AG09309 (cell line): ENCODE results near the gene AFMID.

Source experiments
- DNase-seq: peaks from one replicate; pipeline ENCODE4 v3.0.0-alpha.2; 2010; ENCODE audit warnings: low read depth
- H3K4me3 ChIP-seq: 2 replicates; pipeline ENCODE4 v1.5.1; 2011; ENCODE audit warnings: mild to moderate bottlenecking, low read depth, low read length, moderate library complexity; ENCODE audit not compliant: control insufficient read depth
- CTCF ChIP-seq: IDR thresholded peaks from 2 replicates; pipeline ENCODE4 v1.5.1; 2011; ENCODE audit warnings: mild to moderate bottlenecking, low read depth, low read length, inconsistent platforms; ENCODE audit not compliant: insufficient read depth, control insufficient read depth; ENCODE audit errors: missing control alignments

The AFMID gene

GRCh38 chr17:78227455-78227916, 40.3 kb downstream of the AFMID start:
- no peak for TF ChIP-seq CTCF
- no peak for DNase-seq
- H3K4me3 ChIP-seq = no peak overlapping the region

DNA sequence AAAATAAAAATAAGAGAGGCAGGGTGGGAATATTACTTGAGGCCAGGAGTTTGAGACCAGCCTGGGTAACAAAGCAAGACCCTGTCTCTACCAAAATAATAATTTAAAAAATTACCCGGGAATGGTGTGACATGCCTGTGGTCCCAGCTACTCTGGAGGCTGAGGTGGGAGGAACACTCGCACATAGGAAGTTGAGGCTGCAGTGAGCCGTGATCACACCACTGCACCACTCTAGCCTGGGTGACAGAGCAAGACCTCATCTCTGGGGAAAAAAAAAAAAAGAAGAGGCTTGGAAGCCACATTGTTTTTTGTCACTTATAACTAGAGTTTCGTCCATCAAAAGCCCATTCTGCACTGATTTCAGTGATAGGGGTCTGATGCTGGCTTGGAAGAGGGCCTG, 41.0 kb downstream of the AFMID start:
- no peak for DNase-seq
- no peak overlapping the region for H3K4me3 ChIP-seq
- no peak for TF ChIP-seq CTCF

- TF ChIP-seq CTCF = no peak
- no peak for DNase-seq
- no peak overlapping the region for H3K4me3 ChIP-seq
Measured at GRCh38 chr17:78230252-78230962, 43.2 kb downstream of the AFMID start.

DNA sequence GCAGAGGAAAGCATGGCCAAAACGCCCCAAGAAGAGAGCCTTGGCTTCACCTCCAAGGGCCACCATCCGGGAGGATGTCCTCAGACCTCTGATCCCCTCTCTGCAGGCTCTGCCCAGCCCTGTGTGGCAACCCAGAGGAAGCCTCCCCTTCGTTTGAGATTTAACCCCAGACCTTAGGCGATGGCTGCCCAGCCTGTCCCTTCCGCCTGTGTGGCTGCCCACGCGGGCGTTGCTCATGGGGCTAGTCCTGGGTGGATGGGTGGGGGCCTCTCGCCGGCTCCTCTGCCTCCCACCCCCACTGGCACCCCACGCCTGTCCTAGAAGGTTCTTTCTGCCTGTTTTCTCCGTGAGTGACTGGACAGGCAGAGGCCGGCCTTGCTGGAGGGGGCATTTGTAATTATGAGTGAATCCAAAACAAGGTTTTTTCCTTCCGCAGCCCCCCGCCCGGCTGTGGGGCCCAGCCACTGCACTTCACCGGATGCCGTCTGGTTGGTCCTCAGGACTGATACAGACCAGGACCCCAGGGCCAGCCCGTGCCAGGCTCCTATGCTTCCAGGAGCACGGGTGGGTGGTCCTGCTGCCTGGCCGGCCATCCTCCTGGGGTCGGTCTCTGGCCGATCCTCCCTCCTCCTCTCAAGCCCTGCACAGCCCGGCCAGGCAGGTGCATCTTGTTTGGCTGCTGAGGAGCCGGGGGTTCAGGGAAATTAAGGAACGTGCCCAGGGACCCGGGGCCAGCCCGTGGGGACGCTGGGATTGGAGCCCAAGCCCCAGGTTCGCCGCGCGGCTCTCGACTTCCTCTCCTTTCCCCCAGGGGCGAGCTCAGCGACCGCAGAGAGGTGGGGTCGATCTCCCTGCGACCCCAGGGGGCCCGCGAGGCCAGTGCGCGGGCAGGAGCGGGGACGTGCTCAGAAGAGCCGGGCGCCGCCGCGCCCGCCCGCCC, 44.1 kb downstream of the AFMID start, which contains the start of gene TMEM235:
TMEM235 (plus strand) TSS at position 636 of the 940 bp plus-strand sequence. CDS start 393 bp downstream, outside the sequence.
- H3K4me3 ChIP-seq = no peak within 1 kb of the TSS
- no peak for TF ChIP-seq CTCF

GRCh38 chr17:78231991-78232858, 45.1 kb downstream of the AFMID start:
- no peak for DNase-seq
- H3K4me3 ChIP-seq = no peak overlapping the region
- no peak for TF ChIP-seq CTCF

More for the DNA sequence above, 44.1 kb downstream of the AFMID start, which contains the start of gene TMEM235:
- DNase-seq = no peak

- no peak for DNase-seq
- no peak for TF ChIP-seq CTCF
- H3K4me3 ChIP-seq = no peak overlapping the region
Measured at GRCh38 chr17:78232859-78233173, 45.7 kb downstream of the AFMID start.
